Left kidney (tissue), 2 donors: Measurements from ENCODE around the gene CYLD. TPM values are rescaled to one million over a fixed set of nuclear protein-coding genes. Genes with fewer than 3 reads are reported as not detected.

ENCODE experiments used
- DNase-seq: peaks from one replicate; pipeline ENCODE4 v3.0.0-alpha.2; 2013
- polyA plus RNA-seq: library from polyadenylated mRNA; unstranded; fragments of 120-200 nt; gene quantifications from one replicate; pipeline ENCODE4 v1.2.1, GENCODE V29; 2013; ENCODE audit not compliant: insufficient read length

The CYLD gene
- polyA plus RNA-seq, 1 donor = 31.2 TPM

- DNase-seq = no peak
Measured at GRCh38 chr16:50781043-50781442, 39.2 kb downstream of the CYLD start.

- DNase-seq = no peak
Measured at GRCh38 chr16:50781518-50781917, 39.6 kb downstream of the CYLD start.

- no peak for DNase-seq
Measured at GRCh38 chr16:50789757-50790156, 47.9 kb downstream of the CYLD start.

- no peak for DNase-seq
Measured at GRCh38 chr16:50791522-50791921, 49.6 kb downstream of the CYLD start.

GRCh38 chr16:50796829-50797228, 54.9 kb downstream of the CYLD start:
- no peak for DNase-seq

GRCh38 chr16:50797456-50797855, 55.6 kb downstream of the CYLD start:
- DNase-seq = no peak

- no peak for DNase-seq
Measured at GRCh38 chr16:50800074-50800473, 58.2 kb downstream of the CYLD start.

GRCh38 chr16:50801036-50801435, 59.1 kb downstream of the CYLD start:
- DNase-seq = no peak

GRCh38 chr16:50802000-50802399, 60.1 kb downstream of the CYLD start:
- no peak for DNase-seq

GRCh38 chr16:50802961-50803360, 61.1 kb downstream of the CYLD start:
- DNase-seq = no peak

GRCh38 chr16:50804290-50804907, 62.5 kb downstream of the CYLD start:
- no peak for DNase-seq

- DNase-seq = peak; percentile 95
Measured at GRCh38 chr16:50806099-50807062, 64.5 kb downstream of the CYLD start.

GRCh38 chr16:50808929-50809538, 67.1 kb downstream of the CYLD start:
- no peak for DNase-seq

- DNase-seq = no peak
Measured at GRCh38 chr16:50809561-50809960, 67.7 kb downstream of the CYLD start.

- no peak for DNase-seq
Measured at GRCh38 chr16:50810241-50810965, 68.5 kb downstream of the CYLD start.

GRCh38 chr16:50812046-50812445, 70.2 kb downstream of the CYLD start:
- DNase-seq = no peak

- no peak for DNase-seq
Measured at GRCh38 chr16:50812876-50813466, 71.1 kb downstream of the CYLD start.

- DNase-seq = no peak
Measured at GRCh38 chr16:50814052-50814451, 72.2 kb downstream of the CYLD start.

GRCh38 chr16:50814541-50814940, 72.7 kb downstream of the CYLD start:
- no peak for DNase-seq

GRCh38 chr16:50815382-50815781, 73.5 kb downstream of the CYLD start:
- DNase-seq = no peak

GRCh38 chr16:50816901-50817555, 75.1 kb downstream of the CYLD start:
- no peak for DNase-seq
